ENCODE measurements around the gene CD55.

GRCh38 chr1:207289756-207290155 is 31.7 kb upstream of the CD55 start:
- TF ChIP-seq CTCF (IDR thresholded peaks at IDR 0.05; ENCODE audit: control extremely low read depth in 1 of 3, insufficient read depth in 1 of 3, low read depth in 1 of 3, low read length in 3 of 3) (no peak), GABPA (IDR thresholded peaks at IDR 0.05; ENCODE audit: borderline replicate concordance, insufficient read depth, low read length) (no peak), FOSL1 (IDR thresholded peaks at IDR 0.05; ENCODE audit: insufficient read depth, low read depth, low read length) (no peak), NRF1 (IDR thresholded peaks at IDR 0.05; ENCODE audit: low read depth, low read length) (no peak), SP2 (IDR thresholded peaks at IDR 0.05; ENCODE audit: low read length) (no peak), EZH2 (IDR thresholded peaks at IDR 0.05; ENCODE audit: low read depth, low read length, severe bottlenecking) (no peak), ATF2 (IDR thresholded peaks at IDR 0.05; ENCODE audit: low read length) (no peak)
